Jurkat, Clone E6-1 (cell line): ENCODE results near the gene TMEM147.

ENCODE experiments used
- DNase-seq: peaks from one replicate; pipeline ENCODE4 v3.0.0-alpha.2; 2011; ENCODE audit warnings: low read depth, low spot score
- H3K4me3 ChIP-seq: 2 replicates; pipeline ENCODE4 v1.5.1; 2011; ENCODE audit warnings: mild to moderate bottlenecking, low read length, control low read depth, moderate library complexity

Gene TMEM147

DNA sequence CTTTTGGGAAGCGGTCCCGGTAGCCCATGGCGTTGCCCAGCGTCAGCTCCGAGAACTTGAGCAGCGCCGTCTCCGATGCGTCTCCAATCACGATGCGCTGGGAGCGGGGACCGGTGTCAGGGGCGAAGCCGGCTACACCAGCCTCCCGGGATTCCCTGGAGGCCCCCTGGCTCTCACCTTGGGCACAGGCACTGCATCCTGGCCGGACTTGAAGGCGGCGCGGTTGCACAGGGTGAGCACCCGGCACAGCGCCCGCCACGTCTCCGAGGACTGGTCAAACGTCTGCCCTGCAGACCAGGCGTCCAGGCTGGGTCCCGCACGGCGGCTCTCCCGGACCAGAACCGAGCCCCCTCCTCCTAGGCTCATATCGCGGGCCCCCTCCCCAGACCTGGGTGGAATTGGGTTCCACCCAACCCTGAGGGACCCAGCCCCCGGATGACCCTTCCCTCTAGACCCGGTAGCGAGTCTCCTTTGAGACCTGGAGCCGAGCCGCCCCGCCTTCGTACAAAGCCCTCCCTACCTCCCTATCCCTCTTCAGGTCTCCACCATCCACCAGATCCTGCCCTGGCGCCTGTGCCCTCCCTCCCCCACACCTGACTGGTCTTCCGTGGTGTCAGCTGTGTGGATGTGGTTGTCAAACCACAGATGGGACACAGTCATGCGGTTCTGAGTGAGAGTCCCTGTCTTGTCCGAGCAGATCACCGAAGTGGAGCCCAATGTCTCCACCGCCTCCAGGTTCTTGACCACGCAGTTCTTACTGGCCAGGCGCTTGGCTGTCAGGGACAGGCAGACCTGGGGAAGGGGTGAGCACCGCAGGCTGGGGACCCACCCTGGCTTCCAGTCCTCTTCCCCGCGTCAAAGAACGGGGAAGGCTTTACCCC lies 13.2 kb downstream of the TMEM147 start:
- DNase-seq: no peak

DNA sequence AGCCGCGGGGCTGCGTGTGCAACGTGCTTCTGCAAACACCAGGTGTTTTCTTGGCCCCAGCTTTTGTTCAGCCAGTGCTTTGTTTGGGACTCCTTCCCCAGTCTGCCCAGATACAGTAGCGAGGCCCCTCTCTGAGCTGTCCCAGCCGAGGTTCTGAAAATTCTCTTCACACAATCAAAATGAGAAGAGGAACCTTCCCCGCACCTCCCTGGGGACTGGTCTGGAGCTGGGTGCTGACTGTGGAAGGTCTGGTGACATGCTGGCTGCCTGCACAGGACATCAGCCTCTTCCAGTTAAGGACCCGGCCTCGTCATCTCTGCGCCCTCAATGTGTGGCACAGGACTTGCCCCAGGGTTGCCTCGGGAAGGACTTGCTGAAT lies 13.8 kb downstream of the TMEM147 start:
- no peak overlapping the region for H3K4me3 ChIP-seq
- DNase-seq: no peak

More for the DNA sequence above, 13.2 kb downstream of the TMEM147 start:
- H3K4me3 ChIP-seq: no peak overlapping the region

DNA sequence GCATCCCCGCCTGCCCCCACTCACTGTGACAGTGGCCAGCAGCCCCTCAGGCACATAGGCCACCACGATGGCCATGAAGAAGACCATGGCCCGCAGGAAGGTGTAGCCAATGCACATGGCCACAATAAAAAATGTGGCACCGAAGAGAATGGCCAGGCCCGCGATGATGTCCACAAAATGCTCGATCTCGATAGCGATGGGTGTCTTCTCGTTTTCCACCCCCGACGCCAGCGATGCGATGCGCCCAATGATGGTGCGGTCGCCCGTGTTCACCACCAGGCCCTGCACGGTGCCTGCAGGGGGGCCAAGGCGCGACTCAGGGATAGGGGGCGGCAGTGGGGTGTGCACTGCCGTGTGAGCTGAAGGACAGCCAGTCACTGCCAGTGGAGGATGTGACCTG lies 14.4 kb downstream of the TMEM147 start:
- H3K4me3 ChIP-seq: no peak overlapping the region

DNA sequence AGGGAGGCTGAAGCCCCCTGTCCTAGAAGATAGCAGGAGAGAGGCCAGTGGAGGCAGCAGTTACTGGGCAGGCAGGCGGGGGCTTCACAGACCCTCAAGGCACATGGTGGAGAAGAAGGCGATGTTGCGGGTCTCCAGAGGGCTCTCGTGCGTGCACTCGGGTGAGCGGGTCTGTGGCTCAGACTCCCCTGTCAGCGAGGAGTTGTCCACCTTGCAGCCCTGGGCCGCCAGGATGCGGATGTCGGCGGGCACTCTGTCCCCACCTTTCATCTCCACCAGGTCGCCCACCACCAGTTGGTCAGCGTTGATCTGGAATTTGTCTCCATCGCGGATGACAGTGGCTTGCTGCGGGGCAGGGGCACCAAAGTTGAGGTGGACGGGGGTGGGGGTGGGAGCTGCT lies 14.8 kb downstream of the TMEM147 start:
- no peak overlapping the region for H3K4me3 ChIP-seq
- DNase-seq: no peak

More for the DNA sequence above, 14.4 kb downstream of the TMEM147 start:
- no peak for DNase-seq

DNA sequence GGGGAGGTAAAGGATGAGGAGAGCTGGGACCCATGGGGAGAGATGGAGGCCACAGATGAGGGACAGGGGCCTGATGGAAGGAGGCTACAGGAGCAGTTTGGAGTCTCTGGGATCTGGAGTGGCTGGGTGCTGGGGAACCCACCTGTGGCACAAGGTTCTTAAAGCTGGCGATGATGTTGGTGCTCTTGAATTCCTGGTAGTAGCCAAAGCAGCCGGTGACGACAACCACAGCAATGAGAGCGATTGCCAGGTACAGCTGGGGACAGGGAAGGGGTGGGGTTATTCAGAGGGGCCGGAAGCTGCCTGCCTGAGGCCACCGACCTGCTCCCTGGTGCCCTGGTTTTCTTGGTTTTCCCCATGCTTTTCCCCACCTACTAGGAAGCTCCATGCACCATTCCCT lies 15.3 kb downstream of the TMEM147 start:
- DNase-seq: no peak
- no peak overlapping the region for H3K4me3 ChIP-seq

DNA sequence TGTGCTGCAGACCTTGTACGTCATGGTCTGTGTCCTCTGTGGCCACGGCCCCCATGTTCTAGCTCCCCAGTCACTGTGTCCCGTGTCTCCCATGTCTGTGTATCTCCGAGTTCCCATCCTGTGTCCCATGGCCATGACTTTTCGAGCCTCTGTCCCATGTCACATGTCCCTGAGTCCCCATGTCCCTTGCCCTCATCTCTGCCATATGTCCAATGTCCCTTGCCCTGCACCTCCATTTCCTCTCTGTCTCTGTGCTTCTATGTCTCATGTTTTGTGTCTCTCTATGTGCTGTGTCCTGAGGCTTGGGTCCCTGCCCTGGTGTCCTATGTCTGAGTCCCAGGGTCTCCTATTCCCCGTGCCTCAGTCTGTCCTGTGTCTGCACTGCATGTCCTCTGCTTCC lies 16.0 kb downstream of the TMEM147 start:
- no peak for DNase-seq

DNA sequence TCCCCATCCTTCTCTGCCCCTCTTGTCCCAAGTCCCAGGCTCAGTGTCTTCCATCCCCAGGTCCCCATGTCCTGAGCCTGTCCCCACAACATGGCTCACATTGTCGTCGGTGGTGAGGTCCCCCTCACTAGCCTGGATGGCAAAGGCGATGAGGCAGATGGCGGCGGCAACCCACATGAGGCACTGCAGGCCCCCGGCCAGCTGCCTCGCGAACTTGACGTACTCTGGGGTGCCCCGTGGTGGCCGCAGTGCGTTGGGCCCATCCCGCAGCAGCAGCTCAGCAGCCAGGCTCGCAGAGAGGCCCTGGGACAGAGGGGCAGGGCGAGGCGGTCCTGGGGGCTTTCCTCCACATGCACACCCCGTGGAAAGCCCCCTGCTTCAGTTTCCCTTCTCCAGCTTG lies 16.9 kb downstream of the TMEM147 start:
- no peak overlapping the region for H3K4me3 ChIP-seq

More for the DNA sequence above, 16.0 kb downstream of the TMEM147 start:
- no peak overlapping the region for H3K4me3 ChIP-seq

DNA sequence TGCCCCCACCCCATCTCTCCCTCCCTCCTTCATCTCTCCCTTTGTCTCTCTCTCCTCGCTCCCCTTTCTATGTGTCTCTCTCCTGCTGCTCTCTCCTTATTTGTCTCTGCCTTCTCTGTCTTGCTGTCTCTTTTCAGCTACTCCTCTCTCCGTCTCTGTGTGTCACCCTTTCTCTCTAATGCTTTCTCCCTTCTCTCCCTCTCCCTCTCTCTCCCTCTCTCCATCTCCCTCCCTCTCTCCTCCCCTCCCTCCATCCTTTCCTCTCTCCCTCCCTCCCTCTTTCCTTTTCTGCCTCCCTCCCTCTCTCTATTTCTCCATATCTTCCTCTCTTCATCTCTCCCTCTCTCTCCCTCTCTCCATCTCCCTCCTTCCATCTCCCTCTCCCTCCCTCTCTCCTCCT lies 17.4 kb downstream of the TMEM147 start:
- no peak for DNase-seq
- H3K4me3 ChIP-seq: no peak overlapping the region

More for the DNA sequence above, 16.9 kb downstream of the TMEM147 start:
- no peak for DNase-seq

DNA sequence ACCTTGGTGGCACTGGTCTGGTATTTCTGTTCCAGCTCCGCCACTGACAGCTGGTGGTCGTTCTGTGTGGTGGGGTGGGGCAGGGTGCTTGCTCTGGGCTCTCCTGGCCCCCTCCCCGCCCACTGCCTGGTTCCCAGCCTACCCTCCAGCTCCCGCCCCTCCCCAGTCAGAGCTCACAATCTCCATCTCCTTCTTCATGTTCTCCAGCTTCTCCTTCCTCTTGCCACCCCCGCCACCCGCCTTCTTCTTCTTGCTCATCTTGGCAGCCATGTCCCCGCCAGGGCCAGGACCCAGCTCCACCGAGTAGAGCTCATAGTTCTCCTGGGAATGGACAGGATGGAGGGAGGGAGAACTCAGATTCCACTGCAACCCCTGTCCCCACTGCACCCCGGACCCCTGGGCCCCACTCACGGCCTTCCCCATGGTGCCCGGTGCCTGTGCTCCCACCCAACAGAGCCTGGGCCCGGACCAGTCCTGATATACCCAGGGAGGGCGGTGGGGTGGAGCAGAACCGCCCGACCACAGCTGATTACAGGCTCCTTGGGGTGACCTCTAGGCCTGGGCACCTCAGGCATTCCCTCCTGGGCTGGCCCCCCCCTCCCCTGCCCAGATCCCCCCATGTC lies 17.9 kb downstream of the TMEM147 start, which contains the start of gene ATP4A:
Gene ATP4A (minus strand): TSS at position 452 of the 623 bp plus-strand sequence. CDS start 29 bp downstream, at position 423.
- DNase-seq: no peak
- no peak within 1 kb of the TSS for H3K4me3 ChIP-seq

DNA sequence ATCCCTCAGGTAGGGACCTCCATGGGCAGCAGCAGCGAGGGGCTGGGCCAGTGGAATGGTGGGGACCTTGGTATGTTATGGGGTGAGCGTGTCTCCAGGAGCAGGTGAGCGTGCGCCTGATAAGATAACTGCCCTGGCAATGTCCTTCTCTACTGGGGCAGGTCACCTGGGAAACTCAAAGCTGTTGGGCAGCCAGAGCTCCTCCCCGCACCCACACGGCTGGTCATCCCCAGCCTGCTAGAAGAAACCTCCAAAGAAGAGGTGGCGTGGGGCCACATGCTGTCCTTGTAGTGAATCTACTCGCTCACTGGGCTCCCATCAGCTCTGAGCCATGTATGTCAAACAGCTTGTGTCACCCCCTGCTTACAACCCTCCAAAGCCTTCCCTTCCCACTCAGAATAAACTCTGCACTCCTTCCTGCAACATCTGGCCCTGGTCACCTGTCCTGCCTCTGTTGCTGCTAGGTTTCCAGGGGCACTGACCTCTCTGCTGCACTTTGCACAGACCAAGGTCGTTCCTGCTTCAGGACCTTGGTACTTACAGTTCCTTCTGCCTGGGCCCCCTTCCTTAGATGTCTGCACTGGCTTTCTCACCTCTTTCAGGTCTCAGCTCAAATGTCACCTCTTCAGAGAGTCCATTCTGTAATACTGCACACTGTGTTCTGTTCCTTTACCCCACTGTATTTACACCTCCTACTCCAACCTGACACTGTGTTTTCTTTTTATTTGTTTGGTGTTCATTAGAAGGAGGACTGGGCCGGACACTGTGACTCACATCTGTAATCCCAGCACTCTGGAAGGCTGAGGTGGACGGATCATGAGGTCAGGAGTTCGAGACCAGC lies 19.8 kb downstream of the TMEM147 start:
- H3K4me3 ChIP-seq: no peak overlapping the region
- no peak for DNase-seq

DNA sequence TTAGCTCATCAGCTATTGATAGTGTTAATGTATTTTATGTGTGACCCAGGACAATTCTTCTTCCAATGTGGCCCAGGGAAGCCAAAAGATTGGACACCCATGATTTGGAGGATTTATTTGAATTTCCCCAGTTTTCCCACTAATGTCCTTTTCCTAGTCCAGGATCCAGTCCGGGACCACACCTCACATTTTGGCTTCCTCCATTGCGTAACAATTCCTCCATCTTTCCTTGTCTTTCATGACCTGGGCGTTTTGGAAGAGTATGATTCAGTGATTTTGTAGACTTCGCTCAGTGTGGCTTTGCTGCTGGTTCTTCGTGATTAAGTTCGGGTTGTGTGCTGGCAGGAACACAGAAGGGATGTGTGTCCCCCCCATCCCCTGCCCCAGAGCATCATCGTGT lies 21.3 kb downstream of the TMEM147 start:
- DNase-seq: no peak
- no peak overlapping the region for H3K4me3 ChIP-seq

DNA sequence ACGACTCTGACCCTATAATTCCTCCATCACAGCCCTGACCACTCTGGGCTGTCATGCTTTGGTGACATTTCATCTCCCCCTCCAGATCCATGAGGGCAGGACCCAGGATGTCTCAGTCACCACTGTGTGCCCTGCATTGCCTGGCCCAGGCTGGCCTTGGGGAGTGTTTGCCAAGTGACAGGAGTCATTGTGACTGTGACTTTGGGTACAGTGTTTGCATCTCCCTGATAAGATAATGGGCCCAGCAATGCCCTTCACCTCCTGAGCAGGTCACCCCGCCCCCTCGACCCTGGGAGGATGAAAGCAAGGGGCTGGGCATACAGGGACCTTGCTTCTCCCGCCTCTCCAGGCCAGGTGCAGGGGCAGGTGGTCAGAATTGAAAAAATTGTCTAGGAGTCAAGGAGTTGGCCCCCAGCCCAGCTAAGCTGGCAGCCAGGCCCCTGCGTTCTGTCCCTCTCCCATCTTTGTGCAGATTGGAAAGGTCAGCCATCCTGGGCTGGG lies 23.9 kb downstream of the TMEM147 start:
- H3K4me3 ChIP-seq: no peak overlapping the region
- DNase-seq: no peak

DNA sequence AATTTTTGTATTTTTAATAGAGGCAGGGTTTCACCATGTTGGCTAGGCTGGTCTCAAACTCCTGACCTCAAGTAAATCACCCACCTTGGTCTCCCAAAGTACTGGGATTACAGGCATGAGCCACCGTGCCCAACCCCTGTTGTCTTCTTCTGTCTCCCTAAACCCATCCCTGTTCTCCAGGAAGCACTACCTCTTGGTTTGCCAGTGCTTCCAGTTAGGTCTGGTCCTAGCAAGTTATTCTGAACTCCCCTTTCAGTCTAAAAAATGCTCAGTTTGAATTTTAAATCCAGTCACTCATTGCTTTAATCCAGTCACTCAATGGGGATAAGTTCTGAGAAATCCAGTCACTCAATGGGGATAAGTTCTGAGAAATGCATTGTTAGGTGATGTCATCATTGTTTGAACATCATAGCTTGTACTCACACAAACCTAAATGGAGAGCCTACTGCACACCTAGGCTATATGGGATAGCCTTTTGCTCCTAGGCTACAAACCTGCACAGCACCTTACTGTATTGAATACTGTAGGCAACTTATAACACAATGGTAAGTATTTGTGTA lies 26.1 kb downstream of the TMEM147 start:
- no peak for DNase-seq
- H3K4me3 ChIP-seq: no peak overlapping the region

DNA sequence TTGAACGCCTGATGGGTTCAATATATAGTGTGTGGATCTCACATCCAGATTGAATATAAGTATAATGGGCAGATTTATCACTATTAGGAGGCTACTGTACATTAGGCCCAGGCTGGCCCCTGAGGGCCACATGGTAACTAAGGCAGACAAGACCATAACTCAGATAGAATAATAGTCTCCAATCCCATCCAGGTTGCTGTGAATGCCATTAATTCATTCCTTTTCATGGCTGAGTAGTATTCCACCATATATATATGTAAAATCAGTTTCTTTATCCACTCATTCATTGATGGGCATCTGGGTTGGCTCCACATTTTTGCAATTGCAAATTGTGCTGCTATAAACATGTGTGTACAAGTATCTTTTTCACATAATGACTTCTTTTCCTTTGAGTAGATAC lies 32.5 kb downstream of the TMEM147 start:
- H3K4me3 ChIP-seq: no peak overlapping the region
- no peak for DNase-seq

DNA sequence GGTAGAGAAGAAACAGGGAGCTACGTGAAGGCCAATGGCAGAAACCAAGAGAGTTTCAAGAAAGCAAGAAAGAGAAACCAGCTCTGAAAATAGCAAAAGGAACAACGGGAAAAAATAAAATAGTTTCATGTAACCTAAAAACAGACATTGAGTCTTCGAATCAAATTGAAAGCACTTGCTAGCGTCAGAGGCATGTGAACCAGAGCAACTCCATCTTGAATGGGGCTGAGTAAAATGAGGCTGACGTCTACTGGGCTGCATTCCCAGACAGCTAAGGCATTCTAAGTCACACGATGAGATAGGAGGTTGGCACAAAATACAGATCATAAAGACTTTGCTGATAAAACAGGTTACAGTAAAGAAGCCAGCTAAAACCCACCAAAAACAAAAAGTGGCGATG lies 33.3 kb downstream of the TMEM147 start:
- no peak overlapping the region for H3K4me3 ChIP-seq
- DNase-seq: no peak

DNA sequence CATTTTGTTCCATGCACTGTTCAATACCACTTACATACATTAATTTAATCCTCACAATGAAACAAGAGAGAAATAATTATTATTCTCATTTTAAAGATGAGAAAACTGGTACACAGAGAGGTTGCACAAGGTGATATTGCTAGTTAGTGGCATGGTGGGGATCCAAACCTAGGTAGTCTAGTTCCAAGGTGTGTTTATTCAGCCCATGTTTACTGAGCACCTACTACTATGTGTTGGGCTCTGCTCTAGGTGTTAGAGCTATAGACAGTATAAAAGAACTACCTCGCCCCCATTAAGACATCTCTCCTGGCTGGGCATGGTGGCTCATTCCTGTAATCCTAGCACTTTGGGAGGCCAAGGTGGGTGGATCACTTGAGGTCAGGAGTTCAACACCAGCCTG lies 37.3 kb downstream of the TMEM147 start:
- DNase-seq: no peak
- H3K4me3 ChIP-seq: no peak overlapping the region

DNA sequence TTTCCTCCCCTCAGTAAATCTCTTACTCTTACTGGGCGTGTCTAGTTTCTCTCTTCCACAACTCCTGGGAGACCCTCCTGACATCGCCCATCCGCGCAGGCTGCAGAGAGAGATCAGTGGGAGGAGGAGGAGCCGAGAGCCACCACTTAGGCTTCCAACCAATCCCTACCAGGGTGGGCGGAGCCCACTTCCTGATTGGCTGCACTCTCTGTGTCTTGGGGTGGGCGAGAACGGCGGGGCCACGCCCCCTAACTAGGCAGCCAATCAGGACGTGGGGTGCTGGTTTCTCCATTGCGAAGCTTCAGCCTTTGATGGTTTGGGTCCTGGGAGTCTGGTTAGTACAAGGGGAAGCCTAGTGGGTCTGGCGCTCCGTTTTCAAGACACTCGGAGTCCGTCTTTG lies 40.4 kb downstream of the TMEM147 start, which contains the start of gene PMIS2:
Gene PMIS2 (plus strand): TSS at position 326 of the 400 bp plus-strand sequence. CDS start 87 bp downstream, outside the sequence.
- DNase-seq: peak; percentile 22
- no peak within 1 kb of the TSS for H3K4me3 ChIP-seq

DNA sequence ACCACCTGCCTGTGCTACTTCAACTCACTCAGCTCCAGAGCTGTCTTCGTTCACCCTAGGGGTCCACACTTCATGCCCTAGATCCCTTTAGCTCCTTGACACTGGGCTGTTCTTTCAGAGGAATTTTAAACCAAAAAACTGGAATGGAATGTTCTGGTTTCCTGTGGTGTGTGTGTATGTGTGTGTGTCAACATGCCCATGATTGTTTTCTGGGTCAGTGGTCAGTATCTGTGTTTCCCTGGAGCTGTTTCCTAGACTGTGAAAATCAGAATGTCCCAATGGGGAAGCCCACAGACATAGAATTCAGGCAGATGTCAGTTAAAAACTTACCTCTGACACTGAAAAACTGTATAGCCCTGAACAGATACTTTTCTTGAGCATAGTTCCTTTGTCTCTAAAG lies 41.9 kb downstream of the TMEM147 start:
- no peak for DNase-seq
- no peak overlapping the region for H3K4me3 ChIP-seq

DNA sequence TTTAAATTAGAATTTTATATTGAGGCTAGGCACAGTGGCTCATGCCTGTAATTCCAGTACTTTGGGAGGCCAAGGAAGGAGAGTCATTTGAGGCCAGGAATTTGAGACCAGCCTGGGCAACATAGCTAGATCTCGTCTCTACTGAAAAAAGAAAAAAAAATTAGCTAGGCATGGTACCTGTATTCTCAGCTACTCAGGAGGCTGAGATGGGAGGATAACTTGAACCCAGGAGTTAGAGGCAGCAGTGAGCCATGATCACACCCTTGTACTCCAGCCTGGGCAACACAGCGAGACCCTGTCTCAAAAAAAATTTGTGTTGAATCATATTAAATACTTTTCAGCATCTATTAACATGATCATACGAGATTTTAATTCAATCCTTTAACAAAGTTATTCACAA lies 45.4 kb downstream of the TMEM147 start:
- no peak for DNase-seq
- no peak overlapping the region for H3K4me3 ChIP-seq
